Measurements from ENCODE around the gene COX14.
A peak's percentile ranks its signal among the peaks of the same experiment; 100 is the strongest.

Gene COX14

DNA sequence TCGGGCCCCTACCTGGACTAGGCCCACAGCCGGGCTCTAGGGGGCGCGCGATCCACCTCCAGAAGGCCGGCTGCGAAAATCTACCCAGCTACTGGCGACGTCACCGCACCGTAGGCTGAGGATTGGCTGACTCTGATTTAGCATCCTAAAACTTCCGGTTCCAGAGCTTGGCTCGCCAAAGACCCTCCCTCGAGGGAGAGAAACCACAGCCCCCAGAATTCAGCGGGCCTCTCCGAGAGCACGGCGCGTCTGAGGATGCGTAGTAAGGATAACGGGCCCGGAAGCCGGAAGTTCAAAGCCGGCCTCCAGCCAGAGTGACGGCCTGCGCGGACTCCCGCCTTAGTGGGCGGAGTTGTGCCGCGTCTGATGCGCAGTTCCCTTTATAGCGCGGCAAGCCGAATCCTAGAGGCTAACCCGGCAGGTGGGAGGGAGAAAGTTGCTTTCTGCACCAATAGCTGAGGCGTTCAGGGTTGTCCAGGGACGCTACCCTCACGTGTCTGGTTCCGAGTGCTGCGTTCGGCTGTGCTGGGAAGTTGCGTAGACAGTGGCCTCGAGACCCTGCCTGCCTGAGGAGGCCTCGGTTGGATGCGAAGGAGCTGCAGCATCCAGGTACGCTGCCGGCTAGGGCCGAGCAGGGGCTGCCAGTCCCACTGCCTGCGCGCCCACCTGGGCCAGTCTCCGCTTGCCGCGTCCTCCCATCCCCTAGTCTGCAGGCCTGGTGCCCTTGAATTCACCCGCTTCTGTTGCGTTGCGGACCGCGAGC lies at the start of gene COX14:
Gene COX14 (plus strand): TSS at position 544 of the 763 bp plus-strand sequence. CDS start 7,808 bp downstream, outside the sequence.
- peaks cover 30% of the 10 kb centered on the region for H3K4me1 Mint-ChIP-seq
- H3K36me3 Mint-ChIP-seq = peaks cover 9% of the 10 kb centered on the region
- ATAC-seq (ENCODE audit: low read depth) = peak; percentile 78
- no peaks in the 10 kb centered on the region for H3K27me3 Mint-ChIP-seq
- H3K9me3 Mint-ChIP-seq = no peaks in the 10 kb centered on the region
- H3K27ac Mint-ChIP-seq = peak within 1 kb of the TSS; percentile 95
- DNase-seq (ENCODE audit: low spot score in 2 of 2) = peak; percentile 99
- H3K4me3 Mint-ChIP-seq = peak within 1 kb of the TSS; percentile 95

DNA sequence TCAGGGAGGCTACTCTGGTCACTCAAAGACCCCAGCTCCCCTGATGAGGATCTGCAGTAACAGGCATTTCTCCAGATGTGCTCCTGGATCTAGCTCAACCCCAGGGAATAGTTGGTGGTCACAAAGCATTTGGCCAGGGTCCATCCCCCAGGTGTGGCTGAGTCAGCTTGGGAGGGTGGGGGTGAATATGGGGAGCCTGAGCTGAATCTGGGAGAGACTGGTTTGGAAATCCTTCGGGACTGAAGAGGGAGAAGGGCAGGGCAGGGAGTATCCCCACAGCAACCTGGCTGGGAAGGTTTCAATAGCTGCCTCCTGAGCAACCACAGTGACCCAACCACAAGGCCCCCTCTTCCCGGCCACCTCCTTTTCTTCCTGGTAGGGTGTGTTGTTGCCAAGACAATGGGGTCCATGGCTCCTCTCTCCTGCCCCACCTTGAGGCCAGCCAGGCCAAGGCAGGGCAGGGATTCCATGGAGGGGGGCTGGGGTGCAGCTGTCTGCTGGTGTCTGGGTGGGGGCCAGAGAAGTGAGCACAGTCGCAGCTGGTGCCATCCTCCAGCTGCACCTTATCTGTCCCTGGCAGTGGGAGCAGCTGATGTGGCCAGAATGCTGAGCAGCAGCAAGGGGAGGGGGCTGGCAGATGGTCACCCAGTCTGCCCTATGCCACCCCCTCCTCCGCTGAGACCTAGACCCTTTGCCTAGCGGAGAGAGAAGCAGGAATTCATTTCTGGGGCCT lies 49.1 kb upstream of the COX14 start:
- H3K27me3 Mint-ChIP-seq = peaks cover 23% of the 10 kb centered on the region
- no peaks in the 10 kb centered on the region for H3K4me1 Mint-ChIP-seq
- H3K36me3 Mint-ChIP-seq = no peaks in the 10 kb centered on the region
- DNase-seq (ENCODE audit: low spot score in 2 of 2) = no peak
- H3K4me3 Mint-ChIP-seq = no peak overlapping the region
- no peak overlapping the region for H3K27ac Mint-ChIP-seq
- ATAC-seq (ENCODE audit: low read depth) = no peak
- H3K9me3 Mint-ChIP-seq = no peaks in the 10 kb centered on the region

DNA sequence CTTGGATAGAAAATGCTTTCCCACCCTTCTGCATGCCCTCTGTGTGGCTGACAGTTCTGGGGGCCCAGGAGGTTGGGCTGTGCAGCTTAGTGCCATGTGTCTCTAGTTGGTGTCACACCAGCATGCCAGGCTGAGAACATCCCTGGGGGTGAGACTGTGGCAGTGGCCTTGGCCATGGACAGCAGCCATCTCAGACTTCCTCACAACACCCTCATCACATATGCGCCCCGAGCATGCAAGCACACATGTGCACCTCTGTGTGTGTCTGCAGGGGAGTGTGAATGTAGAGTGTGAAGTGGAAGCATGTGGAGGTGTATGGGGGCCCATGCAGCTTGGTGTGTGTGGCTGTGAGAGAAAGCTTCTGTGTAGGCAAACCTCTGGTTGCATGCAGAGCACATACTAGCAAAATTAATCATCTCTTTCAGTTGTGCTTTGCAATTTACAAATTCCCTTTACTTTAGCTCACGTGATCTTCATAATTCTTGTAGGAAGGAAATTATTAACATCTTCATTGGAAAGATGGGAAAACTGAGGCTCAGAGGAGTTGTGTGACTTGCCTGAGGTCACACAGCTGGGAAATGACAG lies 46.2 kb upstream of the COX14 start:
- peaks cover 7% of the 10 kb centered on the region for H3K4me1 Mint-ChIP-seq
- no peak overlapping the region for H3K27ac Mint-ChIP-seq
- H3K9me3 Mint-ChIP-seq = no peaks in the 10 kb centered on the region
- DNase-seq (ENCODE audit: low spot score in 2 of 2) = no peak
- H3K36me3 Mint-ChIP-seq = no peaks in the 10 kb centered on the region
- H3K4me3 Mint-ChIP-seq = no peak overlapping the region
- H3K27me3 Mint-ChIP-seq = peaks cover 16% of the 10 kb centered on the region
- ATAC-seq (ENCODE audit: low read depth) = no peak

DNA sequence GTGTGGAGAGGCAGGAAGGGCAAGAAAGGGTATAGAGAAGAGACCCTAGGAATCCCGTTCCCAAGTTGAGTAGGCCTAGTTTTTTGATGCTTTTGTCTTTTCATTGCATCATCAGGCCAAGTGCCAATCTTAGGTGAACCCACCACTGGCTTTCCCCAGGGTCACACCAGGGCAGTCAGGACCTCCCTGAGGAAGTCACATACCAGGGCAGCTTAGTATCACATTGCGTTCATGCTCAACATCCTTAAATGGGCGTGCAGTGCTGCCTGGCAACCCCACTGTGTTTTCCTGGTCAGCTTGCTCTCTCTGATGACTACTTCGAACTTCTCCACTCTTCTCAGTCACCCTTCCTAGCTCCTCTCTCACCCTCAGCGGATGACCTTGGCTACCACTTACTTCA lies 45.6 kb upstream of the COX14 start:
- Mint-ChIP-seq H3K27me3 (peaks cover 11% of the 10 kb centered on the region), H3K36me3 (no peaks in the 10 kb centered on the region), H3K4me3 (no peak overlapping the region), H3K9me3 (no peaks in the 10 kb centered on the region), H3K4me1 (peaks cover 7% of the 10 kb centered on the region), H3K27ac (no peak overlapping the region)
- no peak for DNase-seq (ENCODE audit: low spot score in 2 of 2)
- ATAC-seq (ENCODE audit: low read depth) = peak; percentile 37

DNA sequence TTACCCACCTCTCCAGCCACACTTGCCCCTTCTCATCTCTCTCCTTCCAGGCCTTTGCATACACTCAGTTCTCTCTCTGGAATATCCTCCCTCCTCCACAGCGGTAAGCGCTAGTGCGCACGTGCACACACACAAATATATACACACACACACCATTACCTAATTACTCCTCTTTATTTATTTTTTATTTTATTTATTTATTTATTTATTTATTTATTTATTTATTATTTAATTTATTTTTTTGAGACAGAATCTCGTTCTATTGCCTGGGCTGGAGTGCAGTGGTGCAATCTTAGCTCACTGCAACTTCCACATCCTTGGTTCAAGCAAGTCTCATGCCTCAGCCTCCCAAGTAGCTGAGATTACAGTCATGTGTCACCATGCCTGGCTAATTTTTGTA lies 43.0 kb upstream of the COX14 start:
- no peaks in the 10 kb centered on the region for H3K36me3 Mint-ChIP-seq

DNA sequence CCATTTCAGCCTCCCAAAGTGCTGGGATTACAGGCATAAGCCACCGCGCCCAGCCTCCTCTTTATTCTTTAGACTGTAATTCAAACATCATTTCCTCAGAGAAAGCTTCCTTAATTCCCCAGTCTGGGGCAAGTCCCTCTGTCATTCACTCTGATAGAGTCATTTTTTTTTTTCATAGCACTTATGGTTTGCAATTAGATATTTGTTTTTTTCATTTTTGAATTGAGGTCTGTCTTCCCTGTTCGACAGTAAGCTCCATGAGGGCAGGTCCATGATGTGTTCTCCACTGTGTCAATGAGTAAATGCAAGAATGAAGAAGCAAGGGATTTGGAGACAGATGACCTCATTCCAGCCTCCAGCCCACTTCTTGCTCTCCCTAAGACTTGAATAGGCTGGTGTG lies 42.5 kb upstream of the COX14 start:
- Mint-ChIP-seq H3K4me1 (peaks cover 7% of the 10 kb centered on the region), H3K27ac (no peak overlapping the region), H3K9me3 (no peaks in the 10 kb centered on the region), H3K27me3 (peaks cover 6% of the 10 kb centered on the region), H3K4me3 (no peak overlapping the region), H3K36me3 (no peaks in the 10 kb centered on the region)
- DNase-seq (ENCODE audit: low spot score in 2 of 2) = no peak
- ATAC-seq (ENCODE audit: low read depth) = no peak

More for the DNA sequence above, 43.0 kb upstream of the COX14 start:
- Mint-ChIP-seq H3K27me3 (peaks cover 7% of the 10 kb centered on the region), H3K9me3 (no peaks in the 10 kb centered on the region), H3K4me1 (peaks cover 7% of the 10 kb centered on the region), H3K27ac (no peak overlapping the region), H3K4me3 (no peak overlapping the region)
- DNase-seq (ENCODE audit: low spot score in 2 of 2) (no peak), ATAC-seq (ENCODE audit: low read depth) (no peak)

DNA sequence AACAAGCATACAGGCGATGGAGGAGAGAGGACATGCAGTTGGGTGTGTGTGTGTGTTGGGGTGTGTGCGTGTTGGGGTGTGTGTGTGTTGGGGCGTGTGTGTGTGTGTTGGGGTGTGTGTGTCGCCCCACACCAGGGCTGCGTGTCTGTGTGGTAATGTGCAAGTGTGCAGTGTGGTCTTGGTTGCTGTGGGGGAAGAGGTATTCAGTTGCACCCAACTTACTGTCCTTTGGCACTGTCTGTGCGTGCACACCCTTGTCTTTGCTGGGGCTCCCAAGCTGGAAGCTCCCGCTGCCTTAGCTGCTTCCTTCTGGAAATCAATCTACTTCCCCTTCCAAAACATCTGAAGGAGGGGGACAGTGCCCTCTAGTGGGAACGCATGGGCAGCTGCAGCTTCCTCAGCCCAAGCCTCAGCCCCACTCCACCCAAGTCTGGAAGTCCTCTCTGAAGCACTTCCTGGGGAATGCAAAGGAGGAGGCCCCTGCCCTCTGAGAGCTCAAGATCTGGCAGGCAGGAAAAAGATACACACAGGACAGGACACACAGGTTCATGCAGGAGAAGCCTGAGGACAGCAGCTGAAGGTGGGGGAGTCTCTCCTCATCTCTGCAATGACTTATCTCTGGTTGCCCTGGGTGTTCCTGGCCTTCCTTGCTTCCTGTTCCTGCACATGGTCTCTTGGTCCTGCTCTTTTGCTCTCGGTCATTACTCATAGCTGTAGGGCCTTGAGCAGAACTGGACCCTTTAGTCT lies 41.5 kb upstream of the COX14 start:
- no peak overlapping the region for H3K27ac Mint-ChIP-seq
- no peaks in the 10 kb centered on the region for H3K36me3 Mint-ChIP-seq
- no peaks in the 10 kb centered on the region for H3K9me3 Mint-ChIP-seq
- H3K4me3 Mint-ChIP-seq = no peak overlapping the region
- H3K4me1 Mint-ChIP-seq = peaks cover 9% of the 10 kb centered on the region
- ATAC-seq (ENCODE audit: low read depth) = peak; percentile 63
- peaks cover 6% of the 10 kb centered on the region for H3K27me3 Mint-ChIP-seq
- DNase-seq (ENCODE audit: low spot score in 2 of 2) = peak; percentile 62 to 69

DNA sequence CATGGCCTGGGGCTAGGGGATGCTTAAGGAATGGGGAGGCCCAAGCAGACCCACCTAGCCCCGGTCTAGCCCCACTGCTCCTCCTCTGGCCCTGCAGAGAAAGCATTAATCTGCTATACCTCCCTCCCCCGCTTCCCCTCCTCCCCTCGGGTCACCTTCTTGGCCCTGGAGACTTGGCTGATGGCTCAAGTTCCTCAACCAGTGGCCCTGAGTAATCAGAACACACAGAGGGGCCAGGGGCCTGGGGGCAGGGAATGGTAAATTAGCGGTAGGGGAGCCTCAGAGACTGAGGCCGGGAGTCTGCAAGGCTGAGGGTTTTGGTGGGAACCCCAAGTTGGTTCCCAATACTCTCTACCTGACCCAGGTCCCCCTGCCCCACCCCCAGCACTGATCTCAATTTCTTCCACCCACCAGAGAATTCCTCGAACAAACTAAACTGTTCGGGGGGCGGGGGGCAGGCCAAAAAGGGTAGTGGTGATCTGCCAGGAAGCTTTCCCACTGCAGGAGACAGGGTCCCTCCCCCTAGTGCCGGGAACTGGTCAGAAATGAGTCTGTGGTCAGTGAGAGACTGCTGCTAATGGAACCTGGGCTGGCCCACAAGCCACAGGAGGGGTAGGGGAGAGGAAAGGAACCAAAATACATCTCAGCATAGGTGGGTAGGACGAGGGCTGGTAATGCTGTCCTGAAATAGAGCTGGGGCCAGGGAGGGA lies 39.7 kb upstream of the COX14 start:
- Mint-ChIP-seq H3K27ac (no peak overlapping the region), H3K4me3 (no peak overlapping the region), H3K27me3 (peaks cover 6% of the 10 kb centered on the region), H3K9me3 (no peaks in the 10 kb centered on the region), H3K4me1 (peaks cover 9% of the 10 kb centered on the region), H3K36me3 (no peaks in the 10 kb centered on the region)
- ATAC-seq (ENCODE audit: low read depth) (no peak), DNase-seq (ENCODE audit: low spot score in 2 of 2) (no peak)

DNA sequence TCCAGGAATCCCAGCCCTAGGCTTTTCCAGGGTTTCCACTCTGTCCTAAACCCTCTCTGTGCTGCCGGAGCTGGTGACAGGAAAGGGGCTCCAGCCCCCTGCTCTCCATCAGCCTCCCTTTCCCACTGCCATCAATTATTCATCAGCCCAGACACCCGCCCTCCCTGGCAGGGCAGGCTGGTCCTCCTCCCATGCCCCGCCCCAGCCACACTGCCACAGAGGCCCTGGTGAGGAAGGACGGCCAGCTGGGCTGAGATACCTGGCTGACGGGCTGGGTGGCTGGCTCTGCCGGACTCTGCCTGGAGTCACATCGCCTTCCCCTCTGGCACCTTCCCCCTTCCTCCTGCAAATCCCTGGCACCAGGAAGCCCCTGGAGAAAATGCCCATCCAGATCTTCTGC lies 38.8 kb upstream of the COX14 start:
- no peak for ATAC-seq (ENCODE audit: low read depth)
- Mint-ChIP-seq H3K9me3 (no peaks in the 10 kb centered on the region), H3K27ac (no peak overlapping the region), H3K36me3 (no peaks in the 10 kb centered on the region), H3K4me1 (peaks cover 9% of the 10 kb centered on the region), H3K4me3 (no peak overlapping the region), H3K27me3 (peaks cover 6% of the 10 kb centered on the region)
- no peak for DNase-seq (ENCODE audit: low spot score in 2 of 2)

DNA sequence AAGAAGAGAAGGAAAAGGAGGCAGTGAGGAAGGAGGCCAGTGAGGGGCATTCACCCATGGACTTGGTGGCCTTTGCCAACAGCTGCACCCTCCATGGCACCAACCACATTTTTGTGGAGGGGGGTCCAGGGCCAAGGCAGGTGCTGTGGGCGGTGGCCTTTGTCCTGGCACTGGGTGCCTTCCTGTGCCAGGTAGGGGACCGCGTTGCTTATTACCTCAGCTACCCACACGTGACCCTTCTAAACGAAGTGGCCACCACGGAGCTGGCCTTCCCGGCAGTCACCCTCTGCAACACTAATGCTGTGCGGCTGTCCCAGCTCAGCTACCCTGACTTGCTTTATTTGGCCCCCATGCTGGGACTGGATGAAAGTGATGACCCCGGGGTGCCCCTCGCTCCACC lies 38.3 kb upstream of the COX14 start:
- no peak overlapping the region for H3K27ac Mint-ChIP-seq
- peaks cover 9% of the 10 kb centered on the region for H3K4me1 Mint-ChIP-seq
- H3K4me3 Mint-ChIP-seq = no peak overlapping the region
- no peaks in the 10 kb centered on the region for H3K9me3 Mint-ChIP-seq
- no peaks in the 10 kb centered on the region for H3K36me3 Mint-ChIP-seq
- DNase-seq (ENCODE audit: low spot score in 2 of 2) = no peak
- ATAC-seq (ENCODE audit: low read depth) = no peak
- peaks cover 7% of the 10 kb centered on the region for H3K27me3 Mint-ChIP-seq

DNA sequence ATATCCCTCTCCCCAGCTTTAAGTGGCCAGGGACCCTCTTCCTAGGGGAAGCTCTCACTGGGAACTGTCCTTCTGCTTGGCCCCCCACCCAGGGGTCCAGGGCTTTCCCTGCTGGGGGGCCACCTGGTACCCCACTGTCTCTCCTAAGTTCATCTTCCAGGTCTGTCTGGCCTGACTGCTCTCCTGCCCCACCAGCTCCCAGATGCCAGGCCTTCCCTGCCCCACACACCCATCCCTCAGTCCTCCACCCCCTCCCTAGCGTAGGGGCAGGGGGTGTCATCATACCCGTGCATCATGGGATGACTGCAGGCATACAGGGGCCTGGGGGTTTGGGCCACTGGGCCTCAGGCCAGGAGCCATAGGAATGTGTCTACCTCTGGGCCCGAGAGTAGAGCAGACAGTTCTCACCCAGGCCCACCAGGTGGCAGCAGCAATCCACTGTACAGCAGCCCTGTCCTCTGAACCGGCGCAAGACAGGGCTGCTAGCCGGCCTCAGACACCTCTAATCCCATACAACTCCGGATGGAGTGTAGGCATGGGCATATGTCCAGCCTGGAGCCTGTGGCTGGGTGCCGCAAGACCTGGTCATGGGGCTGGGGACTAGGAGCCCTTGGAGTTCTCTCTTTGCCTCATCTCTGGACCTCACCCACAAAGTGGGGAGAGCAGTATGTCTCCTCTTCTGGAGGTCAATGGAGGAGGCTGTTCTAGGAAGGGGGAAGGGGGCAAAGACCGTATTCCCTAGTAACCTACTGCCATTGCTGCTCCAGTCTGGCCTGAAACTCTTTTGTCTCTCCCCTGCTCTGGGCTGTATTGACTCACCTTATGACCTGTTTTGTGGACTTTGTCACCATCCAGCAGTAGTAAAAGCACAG lies 36.9 kb upstream of the COX14 start:
- peaks cover 7% of the 10 kb centered on the region for H3K4me1 Mint-ChIP-seq
- ATAC-seq (ENCODE audit: low read depth) (peak; percentile 93), DNase-seq (ENCODE audit: low spot score in 2 of 2) (peak; percentile 81 to 87)
- peaks cover 7% of the 10 kb centered on the region for H3K27me3 Mint-ChIP-seq
- H3K36me3 Mint-ChIP-seq = no peaks in the 10 kb centered on the region
- H3K9me3 Mint-ChIP-seq = no peaks in the 10 kb centered on the region
- no peak overlapping the region for H3K4me3 Mint-ChIP-seq
- H3K27ac Mint-ChIP-seq = no peak overlapping the region

DNA sequence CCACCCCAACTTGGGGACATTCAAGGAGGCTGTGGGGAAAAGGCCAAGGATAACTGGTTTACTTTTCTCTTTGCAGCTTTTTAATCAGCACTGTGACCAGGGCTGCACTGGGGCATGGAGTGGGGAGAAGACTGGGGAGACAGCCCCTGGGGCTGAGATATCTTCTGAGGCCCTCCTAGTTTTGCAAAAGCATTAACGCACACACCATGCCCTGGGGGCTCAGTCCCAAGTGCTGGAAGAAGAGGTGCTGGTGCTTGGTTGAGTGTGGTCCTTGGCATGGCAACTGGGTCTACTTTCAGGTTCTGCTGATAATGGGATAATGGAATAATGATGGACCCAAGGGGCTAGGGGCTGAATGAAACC lies 36.2 kb upstream of the COX14 start:
- Mint-ChIP-seq H3K4me1 (peaks cover 3% of the 10 kb centered on the region), H3K9me3 (no peaks in the 10 kb centered on the region), H3K36me3 (no peaks in the 10 kb centered on the region), H3K4me3 (no peak overlapping the region), H3K27me3 (peaks cover 7% of the 10 kb centered on the region), H3K27ac (no peak overlapping the region)
- ATAC-seq (ENCODE audit: low read depth) (no peak), DNase-seq (ENCODE audit: low spot score in 2 of 2) (no peak)

DNA sequence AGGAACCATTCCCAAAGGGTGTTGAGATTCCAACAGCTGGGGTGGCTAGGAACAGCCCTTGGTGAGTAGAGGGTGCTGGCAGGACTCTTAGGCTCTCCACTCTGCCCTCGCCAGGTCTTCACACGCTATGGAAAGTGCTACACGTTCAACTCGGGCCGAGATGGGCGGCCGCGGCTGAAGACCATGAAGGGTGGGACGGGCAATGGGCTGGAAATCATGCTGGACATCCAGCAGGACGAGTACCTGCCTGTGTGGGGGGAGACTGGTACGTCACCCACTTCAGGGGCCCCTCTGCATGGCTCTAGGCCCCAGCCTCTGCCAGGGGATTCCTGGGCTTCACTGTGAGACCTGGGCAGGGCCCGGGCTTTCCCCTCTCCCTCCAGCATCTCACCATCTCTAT lies 34.9 kb upstream of the COX14 start:
- Mint-ChIP-seq H3K36me3 (no peaks in the 10 kb centered on the region), H3K4me1 (peaks cover 3% of the 10 kb centered on the region), H3K4me3 (no peak overlapping the region), H3K9me3 (no peaks in the 10 kb centered on the region), H3K27me3 (peaks cover 5% of the 10 kb centered on the region), H3K27ac (no peak overlapping the region)
- DNase-seq (ENCODE audit: low spot score in 2 of 2) = no peak
- no peak for ATAC-seq (ENCODE audit: low read depth)

Data from memory B cell (primary cell).